ENCODE data around the gene PDE10A. TPM values are rescaled to one million over a fixed set of nuclear protein-coding genes. Genes with fewer than 3 reads are reported as not detected.

PDE10A gene
- total and polyA plus RNA-seq, 12 donors, result 6.8 to 20.4 (median 14.2) TPM

DNA sequence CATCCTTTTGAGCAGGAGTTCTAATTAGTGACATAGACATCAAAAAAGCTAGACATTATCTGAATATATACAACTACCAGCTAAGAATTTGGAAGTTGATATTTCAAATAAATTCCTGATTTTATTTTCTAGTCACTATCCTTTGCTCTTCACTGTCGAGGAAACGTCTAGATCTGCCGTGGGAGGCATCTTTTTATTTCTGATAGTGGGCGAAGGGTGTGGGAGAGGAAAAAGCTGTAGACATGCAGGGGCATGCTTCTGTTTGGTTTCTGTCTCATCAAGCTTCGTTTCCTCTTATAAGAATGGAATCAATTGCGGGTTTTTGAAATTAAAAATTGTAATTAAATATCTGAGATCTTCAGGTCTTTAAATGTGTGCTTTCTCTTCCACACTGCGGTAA is 337.4 kb downstream of the PDE10A start:
- Histone ChIP-seq H3K4me3 (no peak overlapping the region), H3K4me1 (no peaks in the 10 kb centered on the region), H3K9me3 (peaks cover 0 to 32% (median 12%) of the 10 kb centered on the region in 11 donors), H3K36me3 (no peaks in the 10 kb centered on the region), H3K27ac (no peak overlapping the region), H3K27me3 (no peaks in the 10 kb centered on the region)
- DNase-seq (no peak), ATAC-seq (no peak)
- intact Hi-C loops (cut with DNase I), result no loop called here
- 83 to 84% methylated on average over 7 of the region's 7 CpGs for WGBS, 2 donors
- TF ChIP-seq, protein P1, sequence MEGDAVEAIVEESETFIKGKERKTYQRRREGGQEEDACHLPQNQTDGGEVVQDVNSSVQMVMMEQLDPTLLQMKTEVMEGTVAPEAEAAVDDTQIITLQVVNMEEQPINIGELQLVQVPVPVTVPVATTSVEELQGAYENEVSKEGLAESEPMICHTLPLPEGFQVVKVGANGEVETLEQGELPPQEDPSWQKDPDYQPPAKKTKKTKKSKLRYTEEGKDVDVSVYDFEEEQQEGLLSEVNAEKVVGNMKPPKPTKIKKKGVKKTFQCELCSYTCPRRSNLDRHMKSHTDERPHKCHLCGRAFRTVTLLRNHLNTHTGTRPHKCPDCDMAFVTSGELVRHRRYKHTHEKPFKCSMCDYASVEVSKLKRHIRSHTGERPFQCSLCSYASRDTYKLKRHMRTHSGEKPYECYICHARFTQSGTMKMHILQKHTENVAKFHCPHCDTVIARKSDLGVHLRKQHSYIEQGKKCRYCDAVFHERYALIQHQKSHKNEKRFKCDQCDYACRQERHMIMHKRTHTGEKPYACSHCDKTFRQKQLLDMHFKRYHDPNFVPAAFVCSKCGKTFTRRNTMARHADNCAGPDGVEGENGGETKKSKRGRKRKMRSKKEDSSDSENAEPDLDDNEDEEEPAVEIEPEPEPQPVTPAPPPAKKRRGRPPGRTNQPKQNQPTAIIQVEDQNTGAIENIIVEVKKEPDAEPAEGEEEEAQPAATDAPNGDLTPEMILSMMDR (IDR thresholded peaks at IDR 0.05), result no peak

DNA sequence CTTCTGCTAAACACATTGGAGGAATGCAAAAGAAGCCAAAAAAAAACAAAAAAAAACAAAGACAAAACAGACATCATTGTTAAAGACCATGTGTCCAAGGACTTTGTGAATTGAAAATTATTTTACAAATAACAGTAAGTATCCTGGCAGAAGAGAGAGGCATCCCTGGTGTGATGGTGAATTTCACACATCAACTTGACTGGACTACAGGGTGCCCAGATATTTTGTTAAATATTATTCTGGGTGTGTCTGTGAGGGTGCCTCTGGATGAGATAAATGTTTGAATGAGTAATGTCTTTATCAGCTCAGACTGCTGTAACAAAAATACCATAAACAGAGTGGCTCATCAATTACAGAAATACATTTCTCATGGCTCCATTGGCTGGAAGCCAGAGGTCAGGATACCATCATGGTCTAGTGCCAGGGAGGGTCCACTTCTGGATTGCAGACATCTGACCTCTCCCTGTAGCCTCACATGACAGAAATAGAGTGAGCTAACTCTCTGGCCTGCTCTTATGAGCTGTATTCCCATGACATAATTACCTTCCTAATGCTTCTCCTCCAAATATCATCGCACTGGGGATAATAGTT is 341.4 kb downstream of the PDE10A start:
- ATAC-seq (no peak), DNase-seq (no peak)
- H3K4me1 ChIP-seq, result no peaks in the 10 kb centered on the region
- 94 to 96% methylated on average over 1 of the region's 1 CpG for WGBS, 2 donors
- TF ChIP-seq, protein P1 (IDR thresholded peaks at IDR 0.05), result no peak
- intact Hi-C loops (cut with DNase I), result no loop called here
- H3K9me3 ChIP-seq, result peaks cover 0 to 39% (median 12%) of the 10 kb centered on the region in 11 donors
- no peak overlapping the region for H3K4me3 ChIP-seq
- H3K27ac ChIP-seq, result no peak overlapping the region
- H3K27me3 ChIP-seq, result no peaks in the 10 kb centered on the region
- no peaks in the 10 kb centered on the region for H3K36me3 ChIP-seq

DNA sequence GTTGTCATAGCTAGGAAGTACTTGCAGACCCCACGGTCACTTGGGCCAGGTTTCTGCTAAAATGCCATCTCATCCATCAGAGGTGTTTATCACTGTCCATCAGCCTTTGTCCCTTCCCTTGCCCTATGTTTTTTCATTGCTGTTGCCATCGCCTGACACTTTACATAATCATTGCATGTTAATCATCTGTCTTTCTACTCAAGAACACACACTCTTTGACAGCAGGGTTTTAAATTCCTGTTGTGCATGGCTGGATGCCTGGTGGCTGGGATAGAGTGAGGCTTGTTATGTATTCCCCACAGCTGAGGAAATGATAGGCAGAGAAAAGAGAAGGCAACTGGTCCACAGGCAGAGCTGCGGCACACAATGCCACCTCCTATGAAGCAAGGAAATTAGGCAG is 341.9 kb downstream of the PDE10A start:
- H3K4me3 ChIP-seq, result no peak overlapping the region
- H3K9me3 ChIP-seq, result peaks cover 0 to 39% (median 12%) of the 10 kb centered on the region in 11 donors
- H3K27ac ChIP-seq, result no peak overlapping the region
- intact Hi-C loops (cut with DNase I), result no loop called here
- H3K27me3 ChIP-seq, result no peaks in the 10 kb centered on the region
- no peaks in the 10 kb centered on the region for H3K36me3 ChIP-seq
- 57 to 77% methylated on average over 3 of the region's 3 CpGs for WGBS, 2 donors
- no peaks in the 10 kb centered on the region for H3K4me1 ChIP-seq
- TF ChIP-seq, protein P1 (IDR thresholded peaks at IDR 0.05), result no peak
- DNase-seq (no peak), ATAC-seq (no peak)

DNA sequence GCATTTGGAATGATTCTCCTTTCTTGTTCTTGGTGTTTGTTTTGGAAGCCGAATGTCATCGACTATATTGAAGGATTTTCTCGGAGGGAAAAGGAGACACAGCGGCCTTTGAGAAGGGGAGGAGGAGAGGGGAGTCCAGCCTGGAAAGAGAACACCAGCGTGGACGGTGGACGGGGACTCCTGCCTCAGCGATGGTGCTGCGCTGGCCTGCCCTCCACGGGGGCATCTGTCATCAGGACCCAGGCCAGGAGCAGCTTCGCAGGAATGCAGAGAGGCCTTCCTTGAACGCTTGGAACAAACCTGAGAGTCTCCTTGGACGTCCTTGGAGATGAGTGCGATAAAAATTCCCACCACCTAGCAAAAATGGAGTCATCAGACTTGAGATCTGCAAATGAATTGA is 345.3 kb downstream of the PDE10A start:
- H3K4me3 ChIP-seq, result no peak overlapping the region
- ATAC-seq (no peak), DNase-seq (no peak)
- TF ChIP-seq, protein P1 (IDR thresholded peaks at IDR 0.05), result no peak
- peaks cover 0 to 27% (median 12%) of the 10 kb centered on the region in 11 donors for H3K9me3 ChIP-seq
- intact Hi-C loops (cut with DNase I), result no loop called here
- H3K27me3 ChIP-seq, result no peaks in the 10 kb centered on the region
- H3K4me1 ChIP-seq, result no peaks in the 10 kb centered on the region
- no peak overlapping the region for H3K27ac ChIP-seq
- WGBS, 2 donors, result 79% methylated on average over 14 of the region's 14 CpGs; no CpG with 5 or more reads in 1 of the 2 donors
- no peaks in the 10 kb centered on the region for H3K36me3 ChIP-seq
